ENCODE data around the gene LRBA.

The LRBA gene

DNA sequence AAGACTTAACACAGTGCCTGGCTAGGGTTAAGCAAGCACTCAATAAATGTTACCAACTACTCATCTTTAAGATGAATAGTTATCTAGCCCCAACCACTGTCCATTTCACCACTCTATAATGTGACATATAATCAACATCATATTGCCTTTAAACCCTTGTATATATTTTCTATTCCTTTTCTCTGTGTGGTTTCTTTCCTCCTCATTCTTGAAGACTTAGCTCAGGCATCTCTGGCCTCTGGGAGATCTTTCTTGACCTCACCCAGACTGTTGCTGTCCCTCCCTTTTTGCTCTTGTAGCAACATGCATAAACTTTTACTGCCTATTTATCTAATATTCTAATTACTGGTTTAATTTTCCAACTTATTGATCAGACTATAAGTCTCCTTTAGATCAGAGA is 683.0 kb downstream of the LRBA start:
- Histone ChIP-seq H3K36me3 (replicated peaks in 1 of 2; ENCODE audit: control insufficient read depth in 2 of 2, insufficient read depth in 2 of 2, low read length in 2 of 2) (no peaks in the 10 kb centered on the region), H3K27ac (replicated peaks; ENCODE audit: low read length) (no peak overlapping the region)

DNA sequence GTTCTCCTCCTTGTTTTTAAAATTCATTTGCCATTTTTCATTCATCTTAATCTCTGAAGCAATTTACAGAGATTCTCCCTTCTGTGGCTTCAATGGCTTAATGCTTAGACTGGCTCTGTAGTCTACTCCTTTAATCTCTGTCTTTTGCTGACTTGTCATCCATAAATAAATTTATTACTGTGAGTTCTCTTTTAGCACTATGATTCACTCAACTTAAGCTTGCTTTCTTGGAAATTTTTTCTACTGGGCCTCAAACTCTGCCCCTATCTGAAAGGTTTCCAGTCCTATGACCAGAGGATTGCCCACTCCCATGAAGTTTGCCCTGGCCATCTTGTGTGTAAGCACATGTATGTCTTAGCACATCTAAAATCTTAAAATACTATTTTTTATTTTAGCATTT is 685.7 kb downstream of the LRBA start:
- no peak for DNase-seq (ENCODE audit: low spot score)
- Histone ChIP-seq H3K27me3 (ENCODE audit: control insufficient read depth in 3 of 3, insufficient read depth in 3 of 3, low read depth in 1 of 3, low read length in 3 of 3) (no peaks in the 10 kb centered on the region), H2BK12ac (ENCODE audit: low read length) (no peak overlapping the region), H3K79me1 (ENCODE audit: low read depth, low read length) (no peaks in the 10 kb centered on the region), H3K4me2 (ENCODE audit: insufficient read depth, low read length, poor library complexity, severe bottlenecking) (no peak overlapping the region), H4K91ac (ENCODE audit: low read depth, low read length, poor library complexity) (no peak overlapping the region), H3K18ac (ENCODE audit: low read length) (no peak overlapping the region), H2BK5ac (ENCODE audit: low read length) (no peak overlapping the region), H4K8ac (ENCODE audit: low read depth, low read length) (no peak overlapping the region), H3K9me3 (replicated peaks in 1 of 2; ENCODE audit: control insufficient read depth in 2 of 2, insufficient read depth in 1 of 2, low read depth in 1 of 2, low read length in 2 of 2) (no peaks in the 10 kb centered on the region), H3K9ac (ENCODE audit: low read depth, low read length, poor library complexity) (no peak overlapping the region), H3K4me1 (ENCODE audit: control insufficient read depth in 2 of 2, insufficient read depth in 1 of 2, low read depth in 1 of 2, low read length in 2 of 2) (peaks cover 0 to 1% of the 10 kb centered on the region in 2 donors), H2BK120ac (ENCODE audit: low read depth, low read length) (no peak overlapping the region), H3K23ac (ENCODE audit: low read depth, low read length, poor library complexity) (no peak overlapping the region), H2AK5ac (ENCODE audit: low read depth, low read length) (no peak overlapping the region), H3K4me3 (ENCODE audit: low read length in 2 of 2) (no peak overlapping the region), H2AFZ (ENCODE audit: low read length) (no peak overlapping the region), H3K14ac (ENCODE audit: low read length) (no peak overlapping the region), H3K4ac (ENCODE audit: low read length) (no peak overlapping the region), H3K27ac (replicated peaks; ENCODE audit: low read length) (no peak overlapping the region), H2BK15ac (ENCODE audit: low read length) (no peak overlapping the region), H3K36me3 (replicated peaks in 1 of 2; ENCODE audit: control insufficient read depth in 2 of 2, insufficient read depth in 2 of 2, low read length in 2 of 2) (no peaks in the 10 kb centered on the region)

More for the DNA sequence above, 683.0 kb downstream of the LRBA start:
- H2AFZ ChIP-seq (ENCODE audit: low read length) = no peak overlapping the region
- H3K4ac ChIP-seq (ENCODE audit: low read length) = no peak overlapping the region
- no peak overlapping the region for H3K4me2 ChIP-seq (ENCODE audit: insufficient read depth, low read length, poor library complexity, severe bottlenecking)
- DNase-seq (ENCODE audit: low spot score) = no peak
- no peak overlapping the region for H4K91ac ChIP-seq (ENCODE audit: low read depth, low read length, poor library complexity)
- H3K27me3 ChIP-seq (ENCODE audit: control insufficient read depth in 3 of 3, insufficient read depth in 3 of 3, low read depth in 1 of 3, low read length in 3 of 3) = no peaks in the 10 kb centered on the region
- no peak overlapping the region for H2BK12ac ChIP-seq (ENCODE audit: low read length)
- H2BK15ac ChIP-seq (ENCODE audit: low read length) = no peak overlapping the region
- H3K9ac ChIP-seq (ENCODE audit: low read depth, low read length, poor library complexity) = no peak overlapping the region
- no peaks in the 10 kb centered on the region for H3K79me1 ChIP-seq (ENCODE audit: low read depth, low read length)
- peaks cover 0 to 1% of the 10 kb centered on the region in 2 donors for H3K4me1 ChIP-seq (ENCODE audit: control insufficient read depth in 2 of 2, insufficient read depth in 1 of 2, low read depth in 1 of 2, low read length in 2 of 2)
- H3K23ac ChIP-seq (ENCODE audit: low read depth, low read length, poor library complexity) = no peak overlapping the region
- H3K9me3 ChIP-seq (replicated peaks in 1 of 2; ENCODE audit: control insufficient read depth in 2 of 2, insufficient read depth in 1 of 2, low read depth in 1 of 2, low read length in 2 of 2) = no peaks in the 10 kb centered on the region
- H2BK5ac ChIP-seq (ENCODE audit: low read length) = no peak overlapping the region
- H4K8ac ChIP-seq (ENCODE audit: low read depth, low read length) = no peak overlapping the region
- no peak overlapping the region for H3K18ac ChIP-seq (ENCODE audit: low read length)
- no peak overlapping the region for H3K14ac ChIP-seq (ENCODE audit: low read length)
- H3K4me3 ChIP-seq (ENCODE audit: low read length in 2 of 2) = no peak overlapping the region
- no peak overlapping the region for H2BK120ac ChIP-seq (ENCODE audit: low read depth, low read length)
- H2AK5ac ChIP-seq (ENCODE audit: low read depth, low read length) = no peak overlapping the region

DNA sequence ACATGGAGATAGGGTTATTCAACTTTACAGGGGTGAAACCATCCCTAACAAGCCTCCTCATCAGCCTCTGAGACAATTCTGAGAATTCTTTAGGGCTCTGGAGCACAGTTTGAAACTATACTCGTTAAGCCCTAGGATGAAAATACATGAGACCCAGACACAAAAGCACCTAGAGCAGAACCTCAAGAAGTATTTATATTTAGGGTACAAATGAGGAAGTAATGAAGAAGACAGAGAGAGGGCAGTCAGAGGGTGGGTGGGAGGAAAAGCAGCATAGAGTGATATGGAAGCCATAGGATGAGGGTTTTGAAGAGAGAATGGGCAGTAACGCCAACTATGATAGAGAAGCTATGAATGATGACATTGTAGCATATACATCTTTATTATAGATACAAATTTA is 686.6 kb downstream of the LRBA start:
- Histone ChIP-seq H4K8ac (ENCODE audit: low read depth, low read length) (no peak overlapping the region), H3K18ac (ENCODE audit: low read length) (no peak overlapping the region), H3K36me3 (replicated peaks in 1 of 2; ENCODE audit: control insufficient read depth in 2 of 2, insufficient read depth in 2 of 2, low read length in 2 of 2) (no peaks in the 10 kb centered on the region), H3K4me2 (ENCODE audit: insufficient read depth, low read length, poor library complexity, severe bottlenecking) (no peak overlapping the region), H3K14ac (ENCODE audit: low read length) (no peak overlapping the region), H4K91ac (ENCODE audit: low read depth, low read length, poor library complexity) (no peak overlapping the region), H3K27ac (replicated peaks; ENCODE audit: low read length) (no peak overlapping the region), H3K4ac (ENCODE audit: low read length) (no peak overlapping the region), H2BK12ac (ENCODE audit: low read length) (no peak overlapping the region), H2AK5ac (ENCODE audit: low read depth, low read length) (no peak overlapping the region), H2BK15ac (ENCODE audit: low read length) (no peak overlapping the region), H2AFZ (ENCODE audit: low read length) (no peak overlapping the region), H3K9ac (ENCODE audit: low read depth, low read length, poor library complexity) (no peak overlapping the region), H3K79me1 (ENCODE audit: low read depth, low read length) (no peaks in the 10 kb centered on the region), H2BK120ac (ENCODE audit: low read depth, low read length) (no peak overlapping the region), H3K9me3 (replicated peaks in 1 of 2; ENCODE audit: control insufficient read depth in 2 of 2, insufficient read depth in 1 of 2, low read depth in 1 of 2, low read length in 2 of 2) (no peaks in the 10 kb centered on the region), H2BK5ac (ENCODE audit: low read length) (no peak overlapping the region), H3K27me3 (ENCODE audit: control insufficient read depth in 3 of 3, insufficient read depth in 3 of 3, low read depth in 1 of 3, low read length in 3 of 3) (no peaks in the 10 kb centered on the region), H3K23ac (ENCODE audit: low read depth, low read length, poor library complexity) (no peak overlapping the region), H3K4me1 (ENCODE audit: control insufficient read depth in 2 of 2, insufficient read depth in 1 of 2, low read depth in 1 of 2, low read length in 2 of 2) (peaks cover 0 to 5% of the 10 kb centered on the region in 2 donors), H3K4me3 (ENCODE audit: low read length in 2 of 2) (no peak overlapping the region)
- DNase-seq (ENCODE audit: low spot score) = no peak
- no CpG with 5 or more reads among the region's 2 CpGs for WGBS, 2 donors (ENCODE audit: extremely low coverage in 2 of 2, insufficient read length in 2 of 2, insufficient replicate concordance in 1 of 2)

DNA sequence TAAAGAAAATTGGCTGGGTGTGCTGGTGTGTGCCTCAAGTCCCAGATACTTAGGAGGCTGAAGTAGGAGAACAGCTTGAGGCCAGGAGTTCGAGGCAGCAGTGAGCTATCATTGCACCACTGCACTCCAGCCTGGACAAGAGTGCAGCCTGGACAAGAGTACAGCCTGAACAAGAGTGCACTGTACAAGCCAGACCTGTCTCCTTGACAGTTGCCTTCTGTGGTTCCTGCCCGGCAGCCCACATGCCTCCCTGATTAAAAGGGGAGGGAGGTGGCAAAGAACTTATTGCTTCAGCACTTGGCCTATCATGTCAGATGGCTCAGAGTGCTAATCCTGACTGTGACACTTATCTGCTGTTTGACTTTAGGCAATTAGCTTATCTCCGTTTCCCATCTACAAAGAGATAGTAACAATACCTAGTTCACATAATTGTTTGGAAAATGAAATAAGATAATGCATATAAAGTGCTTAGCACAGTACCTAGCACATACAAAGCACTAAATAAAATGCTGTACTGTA is 687.8 kb downstream of the LRBA start:
- Histone ChIP-seq H3K4me2 (ENCODE audit: insufficient read depth, low read length, poor library complexity, severe bottlenecking) (no peak overlapping the region), H3K27me3 (ENCODE audit: control insufficient read depth in 3 of 3, insufficient read depth in 3 of 3, low read depth in 1 of 3, low read length in 3 of 3) (no peaks in the 10 kb centered on the region), H2BK12ac (ENCODE audit: low read length) (no peak overlapping the region), H3K14ac (ENCODE audit: low read length) (no peak overlapping the region), H3K9me3 (replicated peaks in 1 of 2; ENCODE audit: control insufficient read depth in 2 of 2, insufficient read depth in 1 of 2, low read depth in 1 of 2, low read length in 2 of 2) (no peaks in the 10 kb centered on the region), H4K91ac (ENCODE audit: low read depth, low read length, poor library complexity) (no peak overlapping the region), H2AK5ac (ENCODE audit: low read depth, low read length) (no peak overlapping the region), H2AFZ (ENCODE audit: low read length) (no peak overlapping the region), H3K4me1 (ENCODE audit: control insufficient read depth in 2 of 2, insufficient read depth in 1 of 2, low read depth in 1 of 2, low read length in 2 of 2) (peaks cover 0 to 10% of the 10 kb centered on the region in 2 donors), H3K23ac (ENCODE audit: low read depth, low read length, poor library complexity) (no peak overlapping the region), H3K79me1 (ENCODE audit: low read depth, low read length) (no peaks in the 10 kb centered on the region), H3K4ac (ENCODE audit: low read length) (no peak overlapping the region), H3K27ac (replicated peaks; ENCODE audit: low read length) (no peak overlapping the region), H4K8ac (ENCODE audit: low read depth, low read length) (no peak overlapping the region), H2BK15ac (ENCODE audit: low read length) (no peak overlapping the region), H3K4me3 (ENCODE audit: low read length in 2 of 2) (no peak overlapping the region), H3K18ac (ENCODE audit: low read length) (peak overlapping the region; percentile 44), H3K9ac (ENCODE audit: low read depth, low read length, poor library complexity) (no peak overlapping the region), H2BK5ac (ENCODE audit: low read length) (no peak overlapping the region), H3K36me3 (replicated peaks in 1 of 2; ENCODE audit: control insufficient read depth in 2 of 2, insufficient read depth in 2 of 2, low read length in 2 of 2) (no peaks in the 10 kb centered on the region), H2BK120ac (ENCODE audit: low read depth, low read length) (no peak overlapping the region)
- DNase-seq (ENCODE audit: low spot score) = no peak
- no CpG with 5 or more reads among the region's 3 CpGs for WGBS, 2 donors (ENCODE audit: extremely low coverage in 2 of 2, insufficient read length in 2 of 2, insufficient replicate concordance in 1 of 2)
